NCI-H345 treated with DMSO at 0.1 percent for 48 hours (cell line): ENCODE measurements around the gene C10orf105.

ENCODE experiments used
- DNase-seq: peaks from one replicate; lab custom pipeline; 2025; ENCODE audit not compliant: unreplicated experiment; lab: John Stamatoyannopoulos, UW

C10orf105 gene, protein sequence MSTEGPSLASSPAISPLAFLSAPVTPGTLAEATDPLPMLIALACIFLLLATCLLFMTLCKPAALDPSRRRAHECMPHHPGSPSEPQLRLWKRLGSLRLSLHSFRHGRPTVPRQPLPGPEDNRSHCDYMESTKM

DNA sequence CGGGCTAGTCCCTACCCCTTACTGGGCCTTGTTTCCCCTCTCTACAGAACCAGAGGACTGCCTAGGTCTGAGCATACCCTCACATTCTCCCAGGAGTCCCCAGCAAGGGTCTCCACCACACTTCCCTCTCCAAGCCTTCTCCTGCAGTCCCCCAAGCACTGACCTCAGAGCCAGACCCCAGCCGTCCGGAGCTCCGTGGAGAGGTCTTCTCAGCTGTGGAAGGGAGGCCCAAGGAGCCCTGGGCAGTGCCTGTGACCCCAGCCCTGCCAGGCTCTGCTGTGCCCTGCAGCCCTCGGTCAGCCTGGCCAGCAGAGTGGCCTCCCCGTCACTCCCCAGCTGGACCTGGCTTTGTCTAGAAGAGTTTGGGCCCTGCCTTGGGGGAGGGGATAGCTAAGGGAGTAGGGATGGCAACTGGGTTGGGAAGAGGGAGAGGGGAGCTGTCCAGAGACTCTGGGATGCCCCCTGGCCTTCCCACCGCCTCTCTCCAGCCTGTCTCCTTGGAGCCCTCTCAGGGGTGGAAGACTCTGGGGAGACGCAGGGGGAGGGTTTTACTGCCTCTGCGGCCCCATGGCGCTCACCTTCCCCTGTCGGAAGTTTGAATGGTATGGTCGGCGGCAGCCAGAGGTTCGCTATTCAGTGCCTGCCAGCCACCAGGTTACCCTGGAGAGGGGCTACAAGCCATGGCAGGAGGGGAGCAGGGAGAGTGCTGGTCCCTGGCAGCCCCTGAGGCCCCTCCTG, at the start of gene C10orf105:
Gene C10orf105 (minus strand): TSS at position 315 of the 738 bp plus-strand sequence. CDS start 3,441 bp downstream, outside the sequence.
- no peak for DNase-seq

DNA sequence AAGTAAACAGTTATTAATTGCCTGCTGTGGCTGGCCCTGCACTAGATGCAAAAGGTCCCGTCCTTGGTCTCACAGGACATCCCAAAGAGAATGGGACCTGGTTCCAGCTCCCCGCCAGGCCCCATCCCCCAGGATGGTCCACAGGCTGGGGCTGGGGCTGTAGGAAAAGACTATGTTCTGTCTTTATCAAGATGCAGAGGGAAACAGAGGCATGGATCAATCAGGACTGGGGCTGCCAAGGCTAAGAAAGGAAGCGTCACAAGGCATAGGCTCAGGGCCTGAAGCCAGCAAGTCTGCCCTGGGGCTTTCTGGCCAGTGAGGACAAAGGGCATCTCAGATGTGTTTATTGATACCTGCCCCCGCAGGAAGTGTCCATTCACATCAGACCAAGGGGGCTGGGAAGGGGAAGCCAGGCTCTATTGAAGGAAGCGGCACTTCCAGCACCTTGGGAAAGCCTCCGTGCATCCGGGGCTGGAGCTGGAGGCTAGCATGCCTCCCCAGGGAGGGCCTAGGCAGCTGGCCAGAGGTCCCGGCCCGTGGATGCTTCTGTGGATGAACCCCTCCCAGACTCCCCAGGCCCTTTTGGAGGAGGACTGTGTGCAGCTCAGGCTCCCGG, 48.0 kb upstream of the C10orf105 start:
- DNase-seq, result no peak

DNA sequence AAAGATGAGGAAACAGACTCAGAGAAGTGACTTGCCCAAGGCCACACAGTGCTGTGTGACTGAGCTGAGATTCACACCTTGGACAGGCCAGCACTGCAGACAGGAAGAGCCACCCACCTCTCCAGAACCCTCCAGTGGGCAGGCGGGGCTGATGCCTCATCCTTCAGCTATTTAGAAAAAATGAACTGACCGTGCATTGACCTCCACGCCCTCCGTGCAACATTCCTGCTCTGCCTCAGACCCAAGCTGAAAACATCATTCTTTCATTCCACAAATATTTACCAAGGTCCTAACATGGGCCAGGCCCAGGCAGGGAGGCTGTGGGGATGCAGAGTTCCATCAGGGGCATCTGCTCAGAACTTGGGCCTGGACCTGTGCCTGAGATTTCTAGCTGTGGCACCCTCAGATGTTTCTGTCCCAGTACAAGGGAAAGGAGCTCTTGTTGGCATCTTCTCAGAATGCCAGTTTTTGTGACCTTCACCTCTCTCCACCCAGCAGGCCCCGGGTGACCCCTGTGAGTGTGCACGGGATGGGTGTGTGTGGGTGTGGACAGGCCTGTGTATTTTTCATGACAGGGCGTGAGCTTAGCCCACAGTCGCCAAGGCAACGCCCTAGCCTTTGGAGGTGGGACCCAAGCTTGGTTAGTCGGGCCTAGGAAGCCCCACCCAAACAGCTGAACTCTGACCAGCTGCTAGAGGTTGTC, 47.3 kb upstream of the C10orf105 start:
- no peak for DNase-seq

- DNase-seq, result no peak
Measured at GRCh38 chr10:71765906-71766716, 46.5 kb upstream of the C10orf105 start.

- DNase-seq, result no peak
Measured at GRCh38 chr10:71765176-71765904, 45.8 kb upstream of the C10orf105 start.

DNA sequence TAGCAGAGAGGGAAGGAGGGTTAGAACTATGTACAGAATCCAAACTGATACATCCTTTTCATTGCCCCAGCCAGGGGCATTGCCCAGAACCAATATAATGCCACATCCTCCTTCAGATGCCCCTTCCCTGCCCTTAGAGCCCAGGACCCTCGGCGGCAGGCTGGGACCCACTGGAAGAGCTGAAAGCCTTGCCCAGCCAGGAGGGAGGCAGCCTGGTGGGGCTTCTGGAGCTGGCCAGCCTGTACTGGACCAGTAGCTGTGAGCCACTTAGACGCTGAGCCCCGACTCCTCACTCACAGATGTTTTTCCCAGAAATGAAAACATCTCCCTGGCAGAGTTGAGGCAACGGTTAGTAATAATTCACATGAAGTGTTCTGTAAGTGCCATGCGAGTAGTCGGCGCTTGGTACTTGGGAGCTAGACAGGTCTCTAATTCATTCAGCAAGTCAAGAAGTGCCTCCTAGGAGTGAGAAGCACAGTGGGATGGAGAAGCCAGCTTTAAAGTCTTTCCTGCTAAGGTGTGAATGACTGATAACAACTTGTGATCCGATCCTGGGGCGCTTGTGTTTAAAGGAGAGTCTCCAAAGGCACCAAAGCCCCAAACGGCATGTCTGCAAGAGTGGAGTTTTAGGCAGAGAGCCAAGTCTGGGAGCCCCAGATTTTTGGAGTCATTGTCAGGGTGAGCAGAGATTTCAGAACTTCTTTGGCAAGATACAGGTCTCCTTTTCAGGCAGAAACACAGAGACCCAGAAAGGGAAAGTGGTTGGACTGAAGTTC, 44.0 kb upstream of the C10orf105 start:
- no peak for DNase-seq

DNA sequence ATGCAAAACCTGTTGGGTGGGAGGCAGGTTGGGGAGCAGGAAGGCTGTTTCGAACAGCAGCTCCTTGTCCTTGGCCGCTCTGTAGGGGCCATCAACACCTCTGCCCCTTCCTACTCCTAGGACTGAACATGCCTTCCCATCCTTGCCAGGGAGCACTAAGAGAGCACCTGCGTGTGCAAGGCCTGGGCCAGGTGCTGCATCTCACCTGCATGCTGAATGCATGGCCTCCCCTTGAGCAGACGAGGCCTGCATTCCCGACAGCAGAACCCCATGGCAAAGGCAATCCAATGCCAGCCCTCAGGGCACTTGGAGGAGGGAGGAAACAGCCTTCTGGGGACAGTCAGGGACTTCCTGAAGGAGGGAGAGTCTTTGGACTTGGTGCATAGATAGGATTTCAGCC, 42.7 kb upstream of the C10orf105 start:
- DNase-seq, result no peak

GRCh38 chr10:71761541-71762113, 42.0 kb upstream of the C10orf105 start:
- DNase-seq, result no peak

- no peak for DNase-seq
Measured at GRCh38 chr10:71761105-71761511, 41.5 kb upstream of the C10orf105 start.

DNA sequence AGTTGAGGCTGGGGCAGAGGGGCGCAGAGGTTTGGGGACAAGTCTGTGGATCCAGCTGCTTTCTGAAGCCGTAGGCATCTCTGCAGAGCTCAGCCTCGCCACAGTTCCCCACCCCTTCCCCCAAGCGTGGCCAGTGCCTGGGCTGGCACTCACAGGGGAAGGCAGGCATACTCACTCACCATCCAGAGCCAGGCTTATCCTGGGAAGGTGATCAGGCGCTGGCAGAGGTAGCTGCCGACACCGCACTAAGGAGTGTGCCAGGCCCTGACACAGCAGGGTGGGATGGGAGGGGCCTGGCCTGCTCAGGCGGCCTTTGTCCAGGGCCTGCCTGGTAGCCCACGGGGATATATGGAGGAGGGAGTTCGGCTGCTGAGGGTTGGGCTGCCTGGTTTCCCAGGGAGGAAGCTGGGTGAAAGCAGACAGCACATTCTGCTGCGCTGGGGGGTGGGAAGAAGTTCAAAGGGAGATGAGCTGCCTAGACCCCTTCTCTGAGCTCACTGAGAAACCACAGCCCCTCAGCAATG, 37.9 kb upstream of the C10orf105 start:
- DNase-seq, result no peak

DNA sequence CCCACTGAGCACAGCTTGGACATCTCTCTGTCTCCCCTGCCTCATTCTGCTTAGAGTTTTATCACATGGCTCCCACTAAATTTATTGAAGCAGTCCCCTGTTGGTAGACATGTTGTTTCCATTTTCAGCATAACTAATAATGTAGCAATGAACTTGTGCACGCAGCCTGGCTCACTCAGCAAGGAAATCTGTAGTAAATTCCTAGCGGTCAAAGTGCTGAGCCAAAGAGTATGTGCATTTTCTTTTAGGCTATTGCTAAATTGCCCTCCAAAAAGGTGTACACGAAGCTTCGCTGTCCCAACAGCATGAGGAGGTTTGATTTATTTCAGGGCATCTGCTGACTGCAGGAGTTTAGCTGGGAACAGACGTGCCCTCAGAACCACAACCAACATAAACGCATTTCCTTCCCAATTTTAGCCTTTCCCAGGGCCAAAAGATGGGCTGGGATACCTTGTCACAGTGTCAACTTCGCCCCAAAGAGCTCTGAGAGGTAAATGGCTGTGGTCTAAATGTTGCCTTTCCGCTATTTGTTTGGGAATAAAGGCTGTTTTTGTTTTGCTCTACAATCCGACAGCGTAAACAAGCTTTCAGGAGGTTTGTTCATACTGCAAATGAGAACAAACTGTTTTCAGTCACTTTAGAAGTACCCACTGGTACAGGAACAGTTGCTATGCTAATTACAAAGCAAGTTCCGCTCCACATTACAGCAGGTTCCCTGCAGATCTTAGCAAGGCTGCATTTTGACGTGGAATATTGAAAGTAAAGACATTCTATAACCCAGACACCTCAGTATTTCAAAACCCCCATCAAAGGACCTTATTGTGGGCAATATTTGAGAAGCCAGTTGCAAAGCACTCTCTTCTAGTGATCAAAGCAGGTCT, 37.0 kb upstream of the C10orf105 start:
- DNase-seq, result no peak

DNA sequence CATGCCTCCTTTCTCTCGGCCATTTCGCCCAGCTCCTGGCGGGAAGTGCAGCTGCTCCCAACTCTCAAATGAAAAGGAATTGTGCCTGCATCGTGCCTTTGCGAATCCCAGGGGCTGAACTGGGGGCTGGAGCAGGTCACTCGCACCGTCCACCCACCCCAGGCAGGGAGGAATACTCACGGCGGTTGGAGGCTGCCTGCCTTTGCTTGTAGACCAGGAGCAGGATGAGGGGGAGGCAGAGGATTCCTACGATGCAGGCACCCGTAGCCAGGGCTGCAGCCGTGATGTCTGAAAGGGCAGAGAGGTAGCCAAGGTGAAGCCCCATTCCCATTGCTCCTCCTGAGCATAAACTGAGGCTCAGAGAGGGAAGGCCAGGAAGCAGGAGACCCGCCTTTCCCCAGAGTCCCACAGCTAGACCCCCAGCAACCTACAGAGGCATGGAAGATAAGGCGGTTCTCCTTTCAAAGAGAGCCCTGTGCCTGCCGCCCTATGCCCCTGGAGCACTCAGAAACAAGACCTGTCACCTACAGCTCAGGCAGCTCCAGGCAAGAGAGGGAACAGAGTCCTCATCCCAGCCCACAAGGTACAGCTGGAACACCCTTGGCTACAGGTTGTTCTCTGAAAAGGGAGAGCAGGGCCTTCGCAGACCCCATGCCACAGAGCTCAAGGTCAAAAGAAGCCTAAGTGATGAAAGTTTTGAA, 35.8 kb upstream of the C10orf105 start:
- no peak for DNase-seq

DNA sequence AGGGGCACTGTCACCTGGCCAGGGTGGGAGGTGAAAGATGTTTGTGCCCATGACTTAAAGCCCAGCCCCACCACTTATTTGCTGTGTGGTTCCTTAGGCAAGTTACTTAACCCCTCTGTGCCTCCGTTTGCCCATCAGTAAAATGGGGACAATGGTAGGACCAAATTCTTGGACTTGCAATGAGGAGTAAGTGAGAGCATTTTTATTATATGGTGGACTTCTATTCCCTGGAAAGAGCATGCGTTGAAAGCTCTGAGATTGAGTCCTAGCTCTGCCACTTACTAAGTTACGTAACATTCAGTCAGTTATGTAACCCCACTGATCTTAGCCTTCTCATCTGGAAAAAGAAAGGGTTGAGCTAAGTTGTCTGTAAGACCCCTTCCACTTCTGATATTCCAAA, 35.0 kb upstream of the C10orf105 start:
- DNase-seq, result no peak

- no peak for DNase-seq
Measured at GRCh38 chr10:71753960-71754505, 34.5 kb upstream of the C10orf105 start.

DNA sequence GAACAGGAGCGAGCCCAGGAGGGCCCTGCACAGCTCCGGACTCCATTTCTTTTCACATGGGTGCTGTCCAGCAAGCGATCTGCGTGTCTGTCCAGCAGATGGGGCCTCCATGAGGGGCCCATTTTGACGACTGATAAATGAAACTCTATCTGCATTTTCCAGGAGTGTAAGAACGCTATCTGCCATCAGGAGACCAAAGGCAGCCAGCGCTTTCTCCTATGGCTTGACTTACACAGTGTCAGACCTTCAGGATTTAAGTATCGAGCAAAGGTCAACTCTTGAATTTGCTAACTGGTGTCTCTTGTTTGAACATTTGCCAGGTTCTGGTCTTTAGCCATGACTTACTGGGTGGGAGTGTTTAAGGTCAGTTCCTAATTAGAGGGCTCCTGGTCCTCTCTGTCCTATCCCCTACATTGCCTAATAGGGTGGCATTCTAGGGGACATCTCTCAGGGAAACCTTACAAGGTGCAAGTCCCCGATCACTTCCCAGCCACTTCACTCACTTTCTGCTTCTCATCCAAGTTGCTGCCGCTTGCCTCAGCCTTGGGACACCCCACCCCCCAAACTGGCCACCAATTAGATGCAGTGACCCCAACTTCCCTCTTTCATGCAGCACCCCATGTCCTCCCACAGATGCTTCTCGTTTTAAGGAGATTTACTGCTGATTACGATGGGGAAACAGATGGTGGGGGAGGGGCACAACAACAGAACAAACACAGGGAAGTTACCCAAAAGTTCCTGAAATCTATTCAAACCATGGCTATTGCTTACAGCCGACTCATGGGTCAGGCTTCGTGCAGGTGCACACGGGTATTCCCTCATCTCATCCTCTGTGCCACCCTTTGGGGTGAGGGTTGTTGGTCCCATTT, 33.7 kb upstream of the C10orf105 start:
- DNase-seq, result no peak
